Calu3 (cell line): ENCODE results near the gene UVSSA. TPM values are rescaled to one million over a fixed set of nuclear protein-coding genes. Genes with fewer than 3 reads are reported as not detected.
A peak's percentile ranks its signal among the peaks of the same experiment; 100 is the strongest.

ENCODE experiments used
- BruUV-seq: library from RNA; stranded (reverse); fragments of 400-500 nt; replicated peaks from 2 replicates; lab custom pipeline; 2021; lab: Mats Ljungman, UMichigan
- CTCF ChIA-PET: fragments of 300-600 bp; sonication (Branson Sonifier 250); formaldehyde crosslinking; loops from one replicate; lab custom pipeline; 2022; ENCODE audit warnings: antibody characterized with exemption; lab: Charles Lee
- DNase-seq: peaks from one replicate; pipeline ENCODE4 v3.0.0; 2022
- H3K27ac Mint-ChIP-seq: one replicate; pipeline ENCODE4 v1.8.0; 2022; ENCODE audit warnings: mixed read lengths; ENCODE audit not compliant: unreplicated experiment
- H3K27me3 Mint-ChIP-seq: one replicate; pipeline ENCODE4 v1.8.0; 2022; ENCODE audit warnings: mixed read lengths; ENCODE audit not compliant: unreplicated experiment
- H3K36me3 Mint-ChIP-seq: one replicate; pipeline ENCODE4 v1.8.0; 2022; ENCODE audit warnings: mild to moderate bottlenecking, moderate library complexity, mixed read lengths; ENCODE audit not compliant: insufficient read depth, unreplicated experiment
- H3K4me1 Mint-ChIP-seq: one replicate; pipeline ENCODE4 v1.8.0; 2022; ENCODE audit warnings: mild to moderate bottlenecking, low read depth, mixed read lengths; ENCODE audit not compliant: unreplicated experiment
- H3K4me3 Mint-ChIP-seq: one replicate; pipeline ENCODE4 v1.8.0; 2022; ENCODE audit warnings: mild to moderate bottlenecking, low read depth, moderate library complexity, mixed read lengths; ENCODE audit not compliant: unreplicated experiment
- H3K9me3 Mint-ChIP-seq: one replicate; pipeline ENCODE4 v1.8.0; 2022; ENCODE audit warnings: low read depth, mixed read lengths; ENCODE audit not compliant: unreplicated experiment
- intact Hi-C: fragments of 100-400 bp; cut with micrococcal nuclease; formaldehyde crosslinking; loops from one replicate; pipeline ENCODE4 v1.10.0; 2022; ENCODE audit not compliant: unreplicated experiment
- total RNA-seq: library from RNA; stranded (reverse); gene quantifications from 2 replicates; pipeline ENCODE4 v1.2.3, GENCODE V29; 2022
- TF ChIP-seq, protein P1 (sequence below): fragments of 200-600 bp; IDR thresholded peaks from one replicate; pipeline ENCODE4 v1.8.0; 2022; ENCODE audit warnings: antibody characterized with exemption; ENCODE audit not compliant: unreplicated experiment

UVSSA gene
- total RNA-seq, 1 experiment from 2014 or later = 19.9 TPM

DNA sequence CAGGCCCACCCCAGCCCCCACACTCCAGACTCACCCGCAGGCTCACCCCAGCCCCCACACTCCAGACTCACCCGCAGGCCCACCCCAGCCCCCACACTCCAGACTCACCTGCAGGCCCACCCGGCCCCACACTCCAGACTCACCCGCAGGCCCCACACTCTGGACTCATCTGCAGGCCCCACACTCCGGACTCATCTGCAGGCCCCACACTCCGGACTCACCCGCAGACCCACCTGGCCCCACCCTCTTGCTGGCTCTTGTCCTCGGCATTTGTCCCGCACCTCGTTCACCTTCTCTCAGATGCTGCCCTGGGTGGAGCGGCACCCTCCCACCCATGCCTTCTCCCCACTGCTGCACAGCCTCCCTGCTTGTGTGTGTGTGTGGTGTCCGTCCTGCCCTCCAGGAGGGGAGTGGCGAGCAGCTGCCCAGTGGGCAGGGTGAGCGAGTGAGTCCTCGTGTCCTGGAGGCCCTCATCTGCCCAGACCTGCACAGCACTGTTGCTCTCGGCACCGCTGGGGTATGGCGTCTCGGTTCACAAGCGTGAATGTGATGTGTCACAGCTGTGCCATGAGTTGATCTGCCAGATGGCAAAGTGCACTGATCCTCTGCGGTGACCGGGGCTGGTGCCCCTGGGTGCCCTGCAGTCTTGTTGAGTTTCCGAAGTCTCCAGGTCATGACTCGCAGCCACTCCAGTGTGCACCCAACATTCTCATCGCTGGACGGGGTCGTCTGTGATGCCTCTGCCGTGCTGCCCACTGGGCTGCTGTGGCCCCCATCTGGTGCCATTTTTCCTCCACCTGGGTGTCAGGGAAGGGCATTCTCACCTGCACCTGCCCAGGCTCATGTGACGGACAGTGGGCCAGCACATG, 29.6 kb upstream of the UVSSA start:
- Mint-ChIP-seq H3K27ac (no peak overlapping the region), H3K4me1 (no peaks in the 10 kb centered on the region), H3K27me3 (no peaks in the 10 kb centered on the region), H3K9me3 (no peaks in the 10 kb centered on the region), H3K4me3 (no peak overlapping the region), H3K36me3 (peaks cover 68% of the 10 kb centered on the region)
- TF ChIP-seq, protein P1, sequence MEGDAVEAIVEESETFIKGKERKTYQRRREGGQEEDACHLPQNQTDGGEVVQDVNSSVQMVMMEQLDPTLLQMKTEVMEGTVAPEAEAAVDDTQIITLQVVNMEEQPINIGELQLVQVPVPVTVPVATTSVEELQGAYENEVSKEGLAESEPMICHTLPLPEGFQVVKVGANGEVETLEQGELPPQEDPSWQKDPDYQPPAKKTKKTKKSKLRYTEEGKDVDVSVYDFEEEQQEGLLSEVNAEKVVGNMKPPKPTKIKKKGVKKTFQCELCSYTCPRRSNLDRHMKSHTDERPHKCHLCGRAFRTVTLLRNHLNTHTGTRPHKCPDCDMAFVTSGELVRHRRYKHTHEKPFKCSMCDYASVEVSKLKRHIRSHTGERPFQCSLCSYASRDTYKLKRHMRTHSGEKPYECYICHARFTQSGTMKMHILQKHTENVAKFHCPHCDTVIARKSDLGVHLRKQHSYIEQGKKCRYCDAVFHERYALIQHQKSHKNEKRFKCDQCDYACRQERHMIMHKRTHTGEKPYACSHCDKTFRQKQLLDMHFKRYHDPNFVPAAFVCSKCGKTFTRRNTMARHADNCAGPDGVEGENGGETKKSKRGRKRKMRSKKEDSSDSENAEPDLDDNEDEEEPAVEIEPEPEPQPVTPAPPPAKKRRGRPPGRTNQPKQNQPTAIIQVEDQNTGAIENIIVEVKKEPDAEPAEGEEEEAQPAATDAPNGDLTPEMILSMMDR = no peak
- no peak for DNase-seq
- CTCF ChIA-PET = no interaction called here
- intact Hi-C loops = no loop called here
- BruUV-seq = no TSS peak

DNA sequence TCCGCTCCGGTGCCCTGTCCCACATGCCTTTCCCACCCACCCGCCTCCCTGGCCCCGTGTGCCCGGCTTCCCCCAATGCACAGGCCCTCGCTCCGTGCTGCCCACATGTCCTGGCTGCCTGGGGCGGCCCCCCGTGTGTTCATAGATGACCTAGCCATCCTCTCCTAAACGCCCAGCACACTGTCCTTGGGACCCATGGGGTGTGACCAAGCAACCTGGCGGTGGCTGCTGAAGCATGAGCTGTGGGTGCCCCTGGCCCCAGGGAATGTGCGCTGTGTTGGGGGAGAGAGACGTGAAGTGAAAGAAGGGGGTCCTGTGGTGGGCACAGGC, 29.0 kb upstream of the UVSSA start:
- no peak overlapping the region for H3K27ac Mint-ChIP-seq
- peaks cover 62% of the 10 kb centered on the region for H3K36me3 Mint-ChIP-seq
- intact Hi-C loops = no loop called here
- CTCF ChIA-PET = no interaction called here
- no peaks in the 10 kb centered on the region for H3K27me3 Mint-ChIP-seq
- BruUV-seq = no TSS peak
- DNase-seq = no peak
- H3K4me3 Mint-ChIP-seq = no peak overlapping the region
- H3K9me3 Mint-ChIP-seq = no peaks in the 10 kb centered on the region
- H3K4me1 Mint-ChIP-seq = no peaks in the 10 kb centered on the region
- TF ChIP-seq, protein P1 = no peak

DNA sequence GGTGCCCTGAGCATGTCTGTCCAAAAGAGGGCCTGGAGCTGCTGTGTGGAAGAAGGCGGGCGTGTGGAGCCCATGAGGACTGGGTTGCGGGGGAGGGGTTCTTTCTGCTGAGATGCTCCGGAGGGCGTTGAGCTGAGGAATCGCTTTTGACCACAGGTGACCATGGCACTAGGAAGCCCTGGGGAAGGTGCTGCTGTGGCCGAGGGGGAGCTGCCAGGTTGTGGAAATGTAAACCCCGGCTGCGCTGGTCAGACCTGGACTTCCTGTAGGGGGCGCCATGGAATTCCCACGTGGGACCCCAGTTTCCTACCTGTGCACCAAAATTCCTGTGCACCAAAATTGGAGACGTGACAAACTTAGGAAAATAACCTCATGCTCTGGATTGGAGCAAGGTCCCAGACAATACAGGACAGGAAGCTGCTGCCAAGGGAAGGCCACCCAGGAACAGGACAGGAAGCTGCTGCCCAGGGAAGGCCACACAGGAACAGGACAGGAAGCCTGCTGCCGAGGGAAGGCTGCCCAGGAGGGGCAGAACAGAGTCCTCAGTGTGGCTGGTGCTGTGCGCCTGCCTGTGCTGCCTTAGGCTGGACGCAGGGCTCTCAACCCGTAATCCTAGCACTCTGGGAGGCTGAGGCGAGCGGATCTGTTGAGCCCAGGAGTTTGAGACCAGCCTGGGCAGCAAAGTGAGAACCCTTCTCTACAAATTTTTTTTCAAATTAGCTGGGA, 28.4 kb upstream of the UVSSA start:
- intact Hi-C loops = no loop called here
- H3K4me3 Mint-ChIP-seq = no peak overlapping the region
- CTCF ChIA-PET = no interaction called here
- BruUV-seq = no TSS peak
- H3K27ac Mint-ChIP-seq = no peak overlapping the region
- TF ChIP-seq, protein P1 = peak; percentile 35
- H3K4me1 Mint-ChIP-seq = no peaks in the 10 kb centered on the region
- DNase-seq = no peak
- H3K27me3 Mint-ChIP-seq = no peaks in the 10 kb centered on the region
- H3K36me3 Mint-ChIP-seq = peaks cover 60% of the 10 kb centered on the region
- H3K9me3 Mint-ChIP-seq = no peaks in the 10 kb centered on the region

DNA sequence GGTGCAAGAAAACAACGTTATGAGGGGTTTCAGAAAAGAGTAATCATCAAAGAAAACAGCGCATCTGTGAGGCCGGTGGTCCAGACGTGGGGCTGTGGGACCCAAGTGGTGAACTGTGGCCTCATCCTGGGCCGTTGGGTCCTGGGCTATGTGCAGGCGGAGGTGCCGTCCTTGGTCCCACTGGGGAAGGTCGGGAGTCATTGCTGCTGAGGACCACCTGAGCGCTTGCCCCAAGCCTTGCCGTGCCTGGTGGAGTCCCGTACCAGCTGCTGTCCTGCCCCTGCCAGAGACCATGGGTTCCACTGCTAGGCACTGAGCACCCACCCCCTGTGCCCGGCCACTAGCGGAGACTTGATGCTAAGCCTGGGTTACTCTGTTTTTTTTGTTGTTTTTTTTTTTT, 25.5 kb upstream of the UVSSA start:
- DNase-seq = no peak
- Mint-ChIP-seq H3K27me3 (no peaks in the 10 kb centered on the region), H3K9me3 (no peaks in the 10 kb centered on the region), H3K4me1 (no peaks in the 10 kb centered on the region), H3K36me3 (peaks cover 37% of the 10 kb centered on the region), H3K27ac (no peak overlapping the region), H3K4me3 (no peak overlapping the region)
- CTCF ChIA-PET = no interaction called here
- intact Hi-C loops = no loop called here
- TF ChIP-seq, protein P1 = no peak
- BruUV-seq = no TSS peak
